NB4 (cell line): ENCODE data around the gene PRR23E.

Source experiments
- POLR2A ChIP-seq: IDR thresholded peaks from 2 replicates; pipeline ENCODE4 v1.6.1; 2011; ENCODE audit warnings: mild to moderate bottlenecking; ENCODE audit not compliant: insufficient read length; ENCODE audit errors: extremely low read depth
- TF ChIP-seq, protein P1 (sequence below): IDR thresholded peaks from one replicate; pipeline ENCODE4 v1.5.1; 2012; ENCODE audit warnings: low read depth, low read length

- TF ChIP-seq, protein P1, sequence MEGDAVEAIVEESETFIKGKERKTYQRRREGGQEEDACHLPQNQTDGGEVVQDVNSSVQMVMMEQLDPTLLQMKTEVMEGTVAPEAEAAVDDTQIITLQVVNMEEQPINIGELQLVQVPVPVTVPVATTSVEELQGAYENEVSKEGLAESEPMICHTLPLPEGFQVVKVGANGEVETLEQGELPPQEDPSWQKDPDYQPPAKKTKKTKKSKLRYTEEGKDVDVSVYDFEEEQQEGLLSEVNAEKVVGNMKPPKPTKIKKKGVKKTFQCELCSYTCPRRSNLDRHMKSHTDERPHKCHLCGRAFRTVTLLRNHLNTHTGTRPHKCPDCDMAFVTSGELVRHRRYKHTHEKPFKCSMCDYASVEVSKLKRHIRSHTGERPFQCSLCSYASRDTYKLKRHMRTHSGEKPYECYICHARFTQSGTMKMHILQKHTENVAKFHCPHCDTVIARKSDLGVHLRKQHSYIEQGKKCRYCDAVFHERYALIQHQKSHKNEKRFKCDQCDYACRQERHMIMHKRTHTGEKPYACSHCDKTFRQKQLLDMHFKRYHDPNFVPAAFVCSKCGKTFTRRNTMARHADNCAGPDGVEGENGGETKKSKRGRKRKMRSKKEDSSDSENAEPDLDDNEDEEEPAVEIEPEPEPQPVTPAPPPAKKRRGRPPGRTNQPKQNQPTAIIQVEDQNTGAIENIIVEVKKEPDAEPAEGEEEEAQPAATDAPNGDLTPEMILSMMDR, result no peak
- no peak for TF ChIP-seq POLR2A
These were observed 22.0 kb downstream of the PRR23E start for GRCh38 chr3:127214975-127215374.
